GM10266 (cell line): Measurements from ENCODE around the gene RAB14.

Experiments
- DNase-seq: peaks from one replicate; pipeline ENCODE4 v3.0.0; 2012; ENCODE audit errors: extremely low spot score
- CTCF ChIP-seq: IDR thresholded peaks from 2 replicates; pipeline ENCODE4 v1.5.1; 2012; ENCODE audit warnings: mild to moderate bottlenecking, low read depth; ENCODE audit not compliant: control insufficient read depth, insufficient read depth; ENCODE audit errors: missing control alignments

RAB14 gene

GRCh38 chr9:121230256-121230655 lies 28.6 kb upstream of the RAB14 start:
- DNase-seq: no peak
- TF ChIP-seq CTCF: no peak

- TF ChIP-seq CTCF: no peak
- no peak for DNase-seq
Measured at GRCh38 chr9:121227862-121228261, 26.2 kb upstream of the RAB14 start.

GRCh38 chr9:121226175-121226574 lies 24.5 kb upstream of the RAB14 start:
- DNase-seq: no peak
- TF ChIP-seq CTCF: no peak

- no peak for DNase-seq
Measured at GRCh38 chr9:121225240-121225639, 23.6 kb upstream of the RAB14 start.

GRCh38 chr9:121222524-121223171 lies 21.0 kb upstream of the RAB14 start:
- TF ChIP-seq CTCF: peak; percentile 25
- no peak for DNase-seq

More at GRCh38 chr9:121225240-121225639, 23.6 kb upstream of the RAB14 start:
- no peak for TF ChIP-seq CTCF

- no peak for TF ChIP-seq CTCF
- no peak for DNase-seq
Measured at GRCh38 chr9:121221664-121222055, 20.0 kb upstream of the RAB14 start.

GRCh38 chr9:121220996-121221663 lies 19.5 kb upstream of the RAB14 start:
- TF ChIP-seq CTCF: no peak
- no peak for DNase-seq
